ENCODE measurements around the gene DNAL4. TPM values are rescaled to one million over a fixed set of nuclear protein-coding genes. Genes with fewer than 3 reads are reported as not detected.

The DNAL4 gene, protein sequence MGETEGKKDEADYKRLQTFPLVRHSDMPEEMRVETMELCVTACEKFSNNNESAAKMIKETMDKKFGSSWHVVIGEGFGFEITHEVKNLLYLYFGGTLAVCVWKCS
- 10 to 100 TPM in 5 of 9 donors, 1 to 10 TPM in 4; 8.2 to 16.4 (median 10.4) TPM for total RNA-seq
- polyA plus RNA-seq = 10 to 100 TPM in 1 of 2 donors, 1 to 10 TPM in 1; 7.9 to 14.9 TPM
- long read RNA-seq, donor 1, transcript DNAL4-201 (4 exons, 1,504 nt) = major isoform, 9 of 17 reads
- long read RNA-seq, donor 1, partial matches to known transcripts = 1 of 17 reads
- long read RNA-seq, donor 1, other reads (novel, unspliced or antisense) = 5 of 17 reads
- long read RNA-seq, donor 2, transcript DNAL4-203 (2 exons, 758 nt) = minor isoform, 7 of 41 reads
- long read RNA-seq, donor 2, transcript DNAL4-201 (4 exons, 1,504 nt) = major isoform, 27 of 41 reads
- long read RNA-seq, donor 2, partial matches to known transcripts = 2 of 41 reads
- long read RNA-seq, donor 2, other reads (novel, unspliced or antisense) = 5 of 41 reads
- long read RNA-seq, donor 3, transcript DNAL4-201 (4 exons, 1,504 nt) = major isoform, 8 of 9 reads
- long read RNA-seq, donor 3, partial matches to known transcripts = 0 of 9 reads
- long read RNA-seq, donor 3, other reads (novel, unspliced or antisense) = 1 of 9 reads

GRCh38 chr22:38793721-38794466 is at the start of gene DNAL4:
DNAL4 (minus strand) TSS chr22:38794143; CDS start chr22:38782731, 11,412 bp downstream.
- H3K36me3 ChIP-seq = peaks cover 0 to 18% (median 10%) of the 10 kb centered on the region in 9 donors
- ATAC-seq (peak; percentile 97 to 98 (median 97)), DNase-seq (peak; percentile 93 to 98 (median 95))
- no peaks in the 10 kb centered on the region for H3K9me3 ChIP-seq
- 0 to 1% (median 1%) methylated on average over 23 to 47 of the region's 47 CpGs for WGBS, 4 donors
- no peaks in the 10 kb centered on the region for H3K27me3 ChIP-seq
- H3K4me1 ChIP-seq = peaks cover 0 to 26% (median 18%) of the 10 kb centered on the region in 12 donors
- intact Hi-C loops (cut with DNase I) = loop anchor here in 2 of 10 donors (5.0 to 10.0 kb wide), 2 partner anchors 51 to 73 kb away; partner anchors contain the start of gene NPTXR (in 1 of the 2)
- H3K27ac ChIP-seq = peak within 1 kb of the TSS; percentile 76 to 93 (median 85)
- TF ChIP-seq POLR2A (IDR thresholded peaks at IDR 0.05) (peak in 1 of 2 donors; percentile 66), CTCF (IDR thresholded peaks at IDR 0.05) (no peak)
- H3K4me3 ChIP-seq = peak within 1 kb of the TSS; percentile 64 to 94 (median 86)

DNA sequence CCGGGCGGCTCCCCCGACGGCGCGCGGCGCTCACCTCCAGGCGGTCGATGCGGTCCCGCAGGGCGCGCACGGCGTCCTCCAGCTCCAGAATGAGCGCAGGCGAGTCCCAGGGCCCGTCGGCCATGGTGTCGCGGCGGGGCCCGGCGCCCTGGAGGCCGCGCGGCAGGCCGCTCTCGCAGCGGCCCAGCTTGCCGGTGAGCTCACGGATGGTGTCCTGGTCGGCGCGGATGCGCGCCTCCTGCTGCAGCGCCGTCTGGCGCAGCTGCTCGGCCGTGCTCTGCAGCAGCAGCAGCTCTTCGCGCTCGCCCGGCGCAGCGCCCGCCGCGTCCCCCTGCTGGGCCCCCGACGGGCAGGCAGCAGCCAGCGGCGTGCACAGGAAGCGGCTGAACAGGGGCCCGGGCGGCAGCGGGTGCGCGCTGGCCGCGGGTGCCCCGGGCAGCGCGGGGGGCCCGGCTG is 49.3 kb upstream of the DNAL4 start:
- H3K4me3 ChIP-seq = peak overlapping the region; percentile 40 to 69 (median 55)

GRCh38 chr22:38842512-38843200 is 48.7 kb upstream of the DNAL4 start:
- peaks cover 0 to 45% (median 2%) of the 10 kb centered on the region in 9 donors for H3K27me3 ChIP-seq
- peak overlapping the region; percentile 40 to 69 (median 55) for H3K4me3 ChIP-seq
- no peaks in the 10 kb centered on the region for H3K9me3 ChIP-seq
- no peaks in the 10 kb centered on the region for H3K36me3 ChIP-seq
- TF ChIP-seq CTCF (IDR thresholded peaks at IDR 0.05) = no peak
- no peak for ATAC-seq
- DNase-seq = no peak
- peak overlapping the region in 10 of 12 donors; percentile 53 to 80 (median 64) for H3K27ac ChIP-seq
- intact Hi-C loops (cut with DNase I) = loop anchor here in 8 of 10 donors (1.0 to 10.0 kb wide), 7 partner anchors 40 to 78 kb away; partner anchors contain the start of gene DNAL4 (in 1 of the 8)
- WGBS, 4 donors = 22 to 48% (median 27%) methylated on average over 14 to 34 of the region's 34 CpGs
- H3K4me1 ChIP-seq = peaks cover 0 to 27% (median 9%) of the 10 kb centered on the region in 12 donors

More for the DNA sequence above, 49.3 kb upstream of the DNAL4 start:
- intact Hi-C loops (cut with DNase I) = loop anchor here in 8 of 10 donors (1.0 to 10.0 kb wide), 7 partner anchors 41 to 78 kb away; partner anchors contain the start of gene DNAL4 (in 1 of the 8)
- H3K27ac ChIP-seq = peak overlapping the region in 10 of 12 donors; percentile 53 to 80 (median 64)
- DNase-seq = peak; percentile 34 to 77 (median 55)
- TF ChIP-seq CTCF (IDR thresholded peaks at IDR 0.05) (peak in 11 of 12 donors; percentile 10 to 54 (median 32)), POLR2A (IDR thresholded peaks at IDR 0.05) (no peak)
- peaks cover 0 to 27% (median 9%) of the 10 kb centered on the region in 12 donors for H3K4me1 ChIP-seq
- WGBS, 4 donors = 0 to 3% (median 1%) methylated on average over 19 to 68 of the region's 68 CpGs
- H3K36me3 ChIP-seq = no peaks in the 10 kb centered on the region
- no peaks in the 10 kb centered on the region for H3K9me3 ChIP-seq
- peak; percentile 56 to 76 (median 74) for ATAC-seq
- peaks cover 0 to 45% (median 2%) of the 10 kb centered on the region in 9 donors for H3K27me3 ChIP-seq
